ENCODE data around the gene SORCS2.

GRCh38 chr4:7276515-7276914 lies 84.2 kb downstream of the SORCS2 start:
- no peak for TF ChIP-seq CTCF (conservative IDR thresholded peaks at IDR 0.05; ENCODE audit: low read depth, low read length)
- no peak for TF ChIP-seq EZH2 (IDR thresholded peaks at IDR 0.05; ENCODE audit: borderline replicate concordance, low read depth, low read length, poor library complexity, severe bottlenecking)

Measured in A673 (cell line).